NCI-H2196 treated with DMSO at 0.1 percent for 48 hours (cell line): ENCODE data around the gene STARD8.
"Not testable (repeated sequence)": the region's sequence is repeated elsewhere in the genome, so short reads cannot be mapped to it uniquely, and the experiment has no call there.

ENCODE experiments used
- DNase-seq: peaks from one replicate; lab custom pipeline; 2025; ENCODE audit not compliant: unreplicated experiment; lab: John Stamatoyannopoulos, UW

STARD8 gene

GRCh38 chrX:68659385-68659784, 11.9 kb downstream of the STARD8 start:
- DNase-seq, result no peak

GRCh38 chrX:68659786-68660185, 12.3 kb downstream of the STARD8 start:
- DNase-seq, result no peak

GRCh38 chrX:68660746-68661145, 13.3 kb downstream of the STARD8 start:
- DNase-seq, result no peak

GRCh38 chrX:68665502-68665901, 18.0 kb downstream of the STARD8 start:
- no peak for DNase-seq

GRCh38 chrX:68666580-68666979, 19.1 kb downstream of the STARD8 start:
- no peak for DNase-seq

- no peak for DNase-seq
Observed at GRCh38 chrX:68669094-68669860, 21.8 kb downstream of the STARD8 start.

- DNase-seq, result no peak
Observed at GRCh38 chrX:68669871-68670270, 22.4 kb downstream of the STARD8 start.

- DNase-seq, result no peak
Observed at GRCh38 chrX:68671221-68671620, 23.8 kb downstream of the STARD8 start.

GRCh38 chrX:68672581-68673318, 25.3 kb downstream of the STARD8 start:
- DNase-seq, result no peak

- DNase-seq, result no peak
Observed at GRCh38 chrX:68675571-68675970, 28.1 kb downstream of the STARD8 start.

- no peak for DNase-seq
Observed at GRCh38 chrX:68676335-68676734, 28.9 kb downstream of the STARD8 start.

- no peak for DNase-seq
Observed at GRCh38 chrX:68677998-68678397, 30.5 kb downstream of the STARD8 start.

GRCh38 chrX:68681443-68681941, 34.0 kb downstream of the STARD8 start:
- DNase-seq, result no peak

- DNase-seq, result no peak
Observed at GRCh38 chrX:68682790-68683189, 35.3 kb downstream of the STARD8 start.

GRCh38 chrX:68683580-68683979, 36.1 kb downstream of the STARD8 start:
- no peak for DNase-seq

GRCh38 chrX:68684291-68684918, 36.9 kb downstream of the STARD8 start:
- DNase-seq, result no peak

GRCh38 chrX:68684919-68685304, 37.4 kb downstream of the STARD8 start:
- DNase-seq, result no peak

- DNase-seq, result no peak
Observed at GRCh38 chrX:68685685-68686084, 38.2 kb downstream of the STARD8 start.

GRCh38 chrX:68686097-68686977, 38.9 kb downstream of the STARD8 start:
- no peak for DNase-seq

GRCh38 chrX:68688931-68689330, 41.5 kb downstream of the STARD8 start:
- not testable (repeated sequence) for DNase-seq
